ENCODE data around the gene PARVA. TPM values are rescaled to one million over a fixed set of nuclear protein-coding genes. Genes with fewer than 3 reads are reported as not detected.

Gene PARVA
- total RNA-seq, 4 donors from 2014 or later: 28.5 to 37.4 (median 32.2) TPM

DNA sequence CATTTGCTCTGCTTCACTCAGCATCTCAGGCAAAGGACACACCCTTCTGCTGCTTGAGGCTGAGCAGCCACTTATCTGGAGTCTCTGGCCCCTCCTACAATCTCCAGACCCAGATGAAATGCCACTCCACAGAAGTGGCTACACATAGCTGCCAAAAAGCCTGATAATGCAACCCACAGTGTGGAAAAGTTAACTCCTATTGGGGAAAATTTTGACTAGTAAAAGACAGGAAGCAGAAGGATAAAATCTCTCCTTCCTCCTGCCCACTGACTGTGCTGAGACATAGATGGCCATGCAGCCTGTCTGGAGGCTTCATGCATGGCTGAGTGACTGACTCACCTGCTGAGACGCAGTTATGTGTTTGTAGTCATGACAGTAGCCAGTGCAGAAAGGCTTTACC is 204.6 kb downstream of the PARVA start:
- DNase-seq: peak; percentile 74 to 80
- H3K36me3 ChIP-seq: no peaks in the 10 kb centered on the region
- no peaks in the 10 kb centered on the region for H3K27me3 ChIP-seq
- H3K27ac ChIP-seq: peak overlapping the region in 2 of 3 donors; percentile 7 to 34
- peaks cover 4 to 9% of the 10 kb centered on the region in 2 donors for H3K4me1 ChIP-seq
- intact Hi-C loops (cut with DNase I): no loop called here
- TF ChIP-seq, protein P1, sequence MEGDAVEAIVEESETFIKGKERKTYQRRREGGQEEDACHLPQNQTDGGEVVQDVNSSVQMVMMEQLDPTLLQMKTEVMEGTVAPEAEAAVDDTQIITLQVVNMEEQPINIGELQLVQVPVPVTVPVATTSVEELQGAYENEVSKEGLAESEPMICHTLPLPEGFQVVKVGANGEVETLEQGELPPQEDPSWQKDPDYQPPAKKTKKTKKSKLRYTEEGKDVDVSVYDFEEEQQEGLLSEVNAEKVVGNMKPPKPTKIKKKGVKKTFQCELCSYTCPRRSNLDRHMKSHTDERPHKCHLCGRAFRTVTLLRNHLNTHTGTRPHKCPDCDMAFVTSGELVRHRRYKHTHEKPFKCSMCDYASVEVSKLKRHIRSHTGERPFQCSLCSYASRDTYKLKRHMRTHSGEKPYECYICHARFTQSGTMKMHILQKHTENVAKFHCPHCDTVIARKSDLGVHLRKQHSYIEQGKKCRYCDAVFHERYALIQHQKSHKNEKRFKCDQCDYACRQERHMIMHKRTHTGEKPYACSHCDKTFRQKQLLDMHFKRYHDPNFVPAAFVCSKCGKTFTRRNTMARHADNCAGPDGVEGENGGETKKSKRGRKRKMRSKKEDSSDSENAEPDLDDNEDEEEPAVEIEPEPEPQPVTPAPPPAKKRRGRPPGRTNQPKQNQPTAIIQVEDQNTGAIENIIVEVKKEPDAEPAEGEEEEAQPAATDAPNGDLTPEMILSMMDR (IDR thresholded peaks at IDR 0.05): no peak
- TF ChIP-seq POLR2A (IDR thresholded peaks at IDR 0.05): no peak
- H3K9me3 ChIP-seq: no peaks in the 10 kb centered on the region
- H3K4me3 ChIP-seq (replicated peaks in 1 of 3): no peak overlapping the region
- 19 to 37% methylated on average over 1 of the region's 1 CpG for whole genome bisulfite sequencing, 2 donors

Data from thyroid gland (tissue), 4 donors.